ENCODE results near the gene ASIC5. TPM values are rescaled to one million over a fixed set of nuclear protein-coding genes. Genes with fewer than 3 reads are reported as not detected.
"Not testable (repeated sequence)": the region's sequence is repeated elsewhere in the genome, so short reads cannot be mapped to it uniquely, and the experiment has no call there.

ASIC5 gene
- total RNA-seq, 1 experiment from 2014 or later = not detected

DNA sequence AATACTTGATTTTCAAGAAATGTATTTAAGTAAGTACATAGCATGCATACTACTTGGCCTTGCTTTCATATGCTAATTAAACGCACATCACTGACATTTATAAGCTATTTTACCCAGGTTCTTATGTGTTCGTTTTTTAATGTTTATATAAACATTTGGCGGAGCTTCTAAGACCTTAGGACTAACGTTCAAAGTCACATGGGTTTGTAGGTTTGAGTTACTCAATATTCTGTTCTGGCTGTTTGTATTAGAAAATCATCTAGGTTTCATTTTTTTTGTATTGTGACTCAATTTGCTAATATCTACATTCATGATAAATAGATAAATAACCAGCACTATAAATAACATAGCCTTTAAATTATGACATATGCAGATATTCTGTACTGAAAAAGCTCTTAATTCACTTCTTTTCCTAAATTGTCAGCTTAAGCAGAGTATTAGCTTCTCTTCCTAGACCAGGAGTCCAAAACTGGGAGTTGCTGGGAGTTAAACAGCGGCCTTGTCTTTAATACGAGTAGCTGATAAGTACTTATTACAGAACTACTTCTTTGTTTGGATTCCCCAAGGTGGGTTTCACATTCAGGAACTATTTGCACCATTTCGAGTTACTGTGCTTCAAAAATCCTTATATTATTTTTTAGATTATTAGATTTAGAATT, 65.3 kb downstream of the ASIC5 start:
- Histone ChIP-seq H3K4me1 (no peaks in the 10 kb centered on the region), H3K36me3 (ENCODE audit: control insufficient read depth, insufficient read depth, low read length) (no peaks in the 10 kb centered on the region), H3K27me3 (replicated peaks; ENCODE audit: control insufficient read depth, insufficient read depth, low read length) (no peaks in the 10 kb centered on the region), H3K4me3 (ENCODE audit: low read depth, low read length) (no peak overlapping the region), H3K9me3 (no peaks in the 10 kb centered on the region)
- H3K27ac Mint-ChIP-seq (ENCODE audit: unreplicated experiment) = no peak overlapping the region
- POLR2A ChIA-PET = no interaction called here
- DNase-seq = no peak
- H3K36me3 Mint-ChIP-seq (ENCODE audit: insufficient read depth, unreplicated experiment) = no peaks in the 10 kb centered on the region
- no peaks in the 10 kb centered on the region for H3K9me3 Mint-ChIP-seq (ENCODE audit: unreplicated experiment)
- CTCF ChIA-PET = no interaction called here
- no peaks in the 10 kb centered on the region for H3K4me1 Mint-ChIP-seq (ENCODE audit: low read depth, unreplicated experiment)
- no peaks in the 10 kb centered on the region for H3K27me3 Mint-ChIP-seq (ENCODE audit: insufficient read depth, unreplicated experiment)
- no peak overlapping the region for H3K4me3 Mint-ChIP-seq (ENCODE audit: unreplicated experiment)
- TF ChIP-seq, protein P1, sequence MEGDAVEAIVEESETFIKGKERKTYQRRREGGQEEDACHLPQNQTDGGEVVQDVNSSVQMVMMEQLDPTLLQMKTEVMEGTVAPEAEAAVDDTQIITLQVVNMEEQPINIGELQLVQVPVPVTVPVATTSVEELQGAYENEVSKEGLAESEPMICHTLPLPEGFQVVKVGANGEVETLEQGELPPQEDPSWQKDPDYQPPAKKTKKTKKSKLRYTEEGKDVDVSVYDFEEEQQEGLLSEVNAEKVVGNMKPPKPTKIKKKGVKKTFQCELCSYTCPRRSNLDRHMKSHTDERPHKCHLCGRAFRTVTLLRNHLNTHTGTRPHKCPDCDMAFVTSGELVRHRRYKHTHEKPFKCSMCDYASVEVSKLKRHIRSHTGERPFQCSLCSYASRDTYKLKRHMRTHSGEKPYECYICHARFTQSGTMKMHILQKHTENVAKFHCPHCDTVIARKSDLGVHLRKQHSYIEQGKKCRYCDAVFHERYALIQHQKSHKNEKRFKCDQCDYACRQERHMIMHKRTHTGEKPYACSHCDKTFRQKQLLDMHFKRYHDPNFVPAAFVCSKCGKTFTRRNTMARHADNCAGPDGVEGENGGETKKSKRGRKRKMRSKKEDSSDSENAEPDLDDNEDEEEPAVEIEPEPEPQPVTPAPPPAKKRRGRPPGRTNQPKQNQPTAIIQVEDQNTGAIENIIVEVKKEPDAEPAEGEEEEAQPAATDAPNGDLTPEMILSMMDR (IDR thresholded peaks at IDR 0.05; ENCODE audit: insufficient read depth in 1 of 2, low read depth in 1 of 2, low read length in 1 of 2, severe bottlenecking in 1 of 2, unreplicated experiment in 1 of 2) = no peak
- intact Hi-C loops (cut with micrococcal nuclease; ENCODE audit: unreplicated experiment) = no loop called here
- no TSS peak for BruUV-seq (replicated peaks)

DNA sequence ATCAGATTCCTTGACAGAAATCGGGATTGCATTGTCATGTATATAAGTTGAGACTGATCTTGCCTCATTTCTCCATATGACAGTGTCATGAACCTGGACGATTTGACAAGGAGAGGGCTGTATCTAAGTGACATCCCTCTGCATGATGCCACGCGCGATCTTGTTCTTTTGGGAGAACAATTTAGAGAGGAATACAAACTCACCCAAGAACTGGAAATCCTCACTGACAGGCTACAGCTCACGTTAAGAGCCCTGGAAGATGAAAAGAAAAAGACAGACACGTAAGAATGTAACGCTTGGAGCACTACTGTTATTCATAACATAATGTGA, 66.3 kb downstream of the ASIC5 start:
- POLR2A ChIA-PET = no interaction called here
- Mint-ChIP-seq H3K4me3 (ENCODE audit: unreplicated experiment) (no peak overlapping the region), H3K27ac (ENCODE audit: unreplicated experiment) (no peak overlapping the region), H3K27me3 (ENCODE audit: insufficient read depth, unreplicated experiment) (no peaks in the 10 kb centered on the region), H3K36me3 (ENCODE audit: insufficient read depth, unreplicated experiment) (no peaks in the 10 kb centered on the region), H3K4me1 (ENCODE audit: low read depth, unreplicated experiment) (no peaks in the 10 kb centered on the region), H3K9me3 (ENCODE audit: unreplicated experiment) (no peaks in the 10 kb centered on the region)
- DNase-seq = no peak
- Histone ChIP-seq H3K4me1 (no peaks in the 10 kb centered on the region), H3K9me3 (no peaks in the 10 kb centered on the region), H3K36me3 (ENCODE audit: control insufficient read depth, insufficient read depth, low read length) (no peaks in the 10 kb centered on the region), H3K27me3 (replicated peaks; ENCODE audit: control insufficient read depth, insufficient read depth, low read length) (no peaks in the 10 kb centered on the region), H3K4me3 (ENCODE audit: low read depth, low read length) (no peak overlapping the region)
- CTCF ChIA-PET = no interaction called here
- intact Hi-C loops (cut with micrococcal nuclease; ENCODE audit: unreplicated experiment) = no loop called here
- BruUV-seq (replicated peaks) = no TSS peak
- TF ChIP-seq, protein P1 (IDR thresholded peaks at IDR 0.05; ENCODE audit: insufficient read depth in 1 of 2, low read depth in 1 of 2, low read length in 1 of 2, severe bottlenecking in 1 of 2, unreplicated experiment in 1 of 2) = no peak

GRCh38 chr4:155799116-155799793, 66.8 kb downstream of the ASIC5 start:
- DNase-seq = no peak
- intact Hi-C loops (cut with micrococcal nuclease; ENCODE audit: unreplicated experiment) = no loop called here
- ChIA-PET CTCF (no interaction called here), POLR2A (no interaction called here)
- Histone ChIP-seq H3K36me3 (ENCODE audit: control insufficient read depth, insufficient read depth, low read length) (no peaks in the 10 kb centered on the region), H3K9me3 (no peaks in the 10 kb centered on the region), H3K4me3 (ENCODE audit: low read depth, low read length) (no peak overlapping the region), H3K4me1 (no peaks in the 10 kb centered on the region), H3K27me3 (replicated peaks; ENCODE audit: control insufficient read depth, insufficient read depth, low read length) (no peaks in the 10 kb centered on the region)
- no peaks in the 10 kb centered on the region for H3K9me3 Mint-ChIP-seq (ENCODE audit: unreplicated experiment)
- no TSS peak for BruUV-seq (replicated peaks)
- TF ChIP-seq, protein P1 (IDR thresholded peaks at IDR 0.05; ENCODE audit: insufficient read depth in 1 of 2, low read depth in 1 of 2, low read length in 1 of 2, severe bottlenecking in 1 of 2, unreplicated experiment in 1 of 2) = no peak
- no peak overlapping the region for H3K27ac Mint-ChIP-seq (ENCODE audit: unreplicated experiment)
- no peak overlapping the region for H3K4me3 Mint-ChIP-seq (ENCODE audit: unreplicated experiment)
- no peaks in the 10 kb centered on the region for H3K36me3 Mint-ChIP-seq (ENCODE audit: insufficient read depth, unreplicated experiment)
- H3K4me1 Mint-ChIP-seq (ENCODE audit: low read depth, unreplicated experiment) = no peaks in the 10 kb centered on the region
- H3K27me3 Mint-ChIP-seq (ENCODE audit: insufficient read depth, unreplicated experiment) = no peaks in the 10 kb centered on the region

DNA sequence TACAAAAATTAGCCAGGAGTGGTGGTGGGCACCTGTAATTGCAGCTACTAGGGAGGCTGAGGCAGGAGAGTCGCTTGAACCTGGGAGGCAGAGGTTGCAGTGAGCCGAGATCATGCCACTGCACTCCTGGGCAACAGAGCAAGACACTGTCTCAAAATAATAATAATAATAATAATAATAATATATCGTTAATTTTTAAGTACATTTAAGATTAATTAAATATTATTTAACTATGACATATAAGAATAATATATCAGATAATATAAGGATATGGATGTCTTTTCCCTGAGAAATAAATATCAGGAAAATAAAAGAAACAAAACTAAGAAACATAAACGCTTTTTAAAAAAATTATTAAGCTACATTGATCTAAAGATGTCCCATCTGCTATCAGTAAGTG, 68.5 kb downstream of the ASIC5 start:
- H3K4me3 Mint-ChIP-seq (ENCODE audit: unreplicated experiment); intact Hi-C loops (cut with micrococcal nuclease; ENCODE audit: unreplicated experiment); H3K36me3 ChIP-seq (ENCODE audit: control insufficient read depth, insufficient read depth, low read length); H3K27me3 ChIP-seq (replicated peaks; ENCODE audit: control insufficient read depth, insufficient read depth, low read length); H3K4me3 ChIP-seq (ENCODE audit: low read depth, low read length); H3K9me3 Mint-ChIP-seq (ENCODE audit: unreplicated experiment); H3K27ac Mint-ChIP-seq (ENCODE audit: unreplicated experiment); POLR2A ChIA-PET; H3K36me3 Mint-ChIP-seq (ENCODE audit: insufficient read depth, unreplicated experiment); H3K4me1 Mint-ChIP-seq (ENCODE audit: low read depth, unreplicated experiment); H3K4me1 ChIP-seq; CTCF ChIA-PET; H3K9me3 ChIP-seq; DNase-seq; H3K27me3 Mint-ChIP-seq (ENCODE audit: insufficient read depth, unreplicated experiment); BruUV-seq (replicated peaks): not testable (repeated sequence)

All from Caco-2 (cell line).